GM12878 (cell line): ENCODE data around the gene EBF3. TPM values are rescaled to one million over a fixed set of nuclear protein-coding genes. Genes with fewer than 3 reads are reported as not detected.

Experiments used
- ATAC-seq: fragments of 200-7000 bp; cut with Tn5 transposase; 3 replicates; pipeline ENCODE4 v1.9.1; 2020; ENCODE audit warnings: mild to moderate bottlenecking, moderate library complexity
- BruUV-seq: library from RNA; stranded (reverse); fragments of 400-500 nt; replicated peaks from 2 replicates; lab custom pipeline; 2021; lab: Mats Ljungman, UMichigan
- CTCF ChIA-PET: fragments of 300-600 bp; sonication (Branson Sonifier 250); formaldehyde crosslinking; extraction: SDS; loops from one replicate; lab custom pipeline; 2021; ENCODE audit warnings: inconsistent platforms; lab: Yijun Ruan, JAX
- POLR2A ChIA-PET: fragments of 350-600 bp; formaldehyde crosslinking; extraction: SDS; loops from one replicate; lab custom pipeline; 2021; ENCODE audit warnings: inconsistent platforms; lab: Charles Lee
- RAD21 ChIA-PET: fragments of 300-600 bp; sonication (Branson Sonifier 250); formaldehyde crosslinking; loops from one replicate; lab custom pipeline; 2023; ENCODE audit warnings: antibody characterized with exemption; ENCODE audit not compliant: unreplicated experiment; lab: Charles Lee
- SMC1A ChIA-PET: fragments of 300-600 bp; sonication (Branson Sonifier 250); formaldehyde crosslinking; loops from one replicate; lab custom pipeline; 2023; ENCODE audit not compliant: unreplicated experiment, uncharacterized antibody; lab: Charles Lee
- DNase-seq: peaks from one replicate; pipeline ENCODE4 v3.0.0-alpha.2; 2011; ENCODE audit warnings: low read depth, low spot score
- FAIRE-seq: peaks from 3 replicates; lab custom pipeline; 2011; peaks lifted over from hg19 to GRCh38; lab: Jason Lieb, UNC
- H2AFZ ChIP-seq: 2 replicates; pipeline ENCODE4 v1.6.0; 2011; ENCODE audit warnings: low read depth, low read length, control low read depth; ENCODE audit not compliant: control insufficient read depth
- H3K27ac ChIP-seq: 2 replicates; pipeline ENCODE4 v1.5.1; 2011; ENCODE audit warnings: control low read depth; ENCODE audit not compliant: control insufficient read depth, insufficient read depth
- H3K27me3 ChIP-seq, 2 experiments: replicated peaks in 1 of 2; 2 replicates each; pipeline versions ENCODE4 v1.6.0 to v1.6.1; 2011; ENCODE audit warnings: low read length in 1 of 2; ENCODE audit not compliant: control insufficient read depth in 2 of 2, insufficient read depth in 2 of 2
- H3K36me3 ChIP-seq, 2 experiments: 2 replicates each; pipeline ENCODE4 v1.5.1; 2011; ENCODE audit warnings: low read length in 1 of 2; ENCODE audit not compliant: control insufficient read depth in 2 of 2, insufficient read depth in 2 of 2
- H3K4me1 ChIP-seq: 2 replicates; pipeline ENCODE4 v1.6.1; 2011; ENCODE audit warnings: mild to moderate bottlenecking, low read length, moderate library complexity, mixed read lengths; ENCODE audit not compliant: control insufficient read depth, insufficient read depth
- H3K4me2 ChIP-seq: 2 replicates; pipeline ENCODE4 v1.6.0; 2011; ENCODE audit warnings: control low read depth; ENCODE audit not compliant: control insufficient read depth, insufficient read depth
- H3K4me3 ChIP-seq: fragments of 200-600 bp; sonication (generic); 2 replicates; pipeline ENCODE4 v1.5.1; 2016
- H3K79me2 ChIP-seq: 2 replicates; pipeline ENCODE4 v1.6.0; 2011; ENCODE audit warnings: low read length; ENCODE audit not compliant: control insufficient read depth, insufficient read depth
- H3K9ac ChIP-seq: 2 replicates; pipeline ENCODE4 v1.8.0; 2011; ENCODE audit warnings: low read length, control low read depth, mixed read lengths; ENCODE audit not compliant: control insufficient read depth, insufficient read depth
- H3K9me3 ChIP-seq: replicated peaks from 3 replicates; pipeline ENCODE4 v1.5.1; 2011; ENCODE audit warnings: mild to moderate bottlenecking, low read length; ENCODE audit not compliant: control insufficient read depth, insufficient read depth
- H4K20me1 ChIP-seq: 2 replicates; pipeline ENCODE4 v1.6.0; 2011; ENCODE audit not compliant: control insufficient read depth, insufficient read depth
- CBX3 ChIP-seq: fragments of 200-600 bp; sonication (generic); IDR thresholded peaks from 2 replicates; pipeline ENCODE4 v1.6.1; 2016; ENCODE audit warnings: low read depth, borderline replicate concordance
- E2F8 ChIP-seq: fragments of 450-650 bp; IDR thresholded peaks from 2 replicates; pipeline ENCODE4 v1.6.1; 2018; ENCODE audit warnings: mild to moderate bottlenecking, low read depth, moderate library complexity; ENCODE audit not compliant: partially characterized antibody
- ETV6 ChIP-seq, 2 experiments: fragments of 450-650 bp in 1 of 2; IDR thresholded peaks in 1 of 2; conservative IDR thresholded peaks in 1 of 2; 2 replicates each; pipeline ENCODE4 v1.6.1; 2014; ENCODE audit warnings: antibody characterized with exemption in 1 of 2, borderline replicate concordance in 1 of 2, low read depth in 1 of 2, mild to moderate bottlenecking in 1 of 2, moderate library complexity in 1 of 2
- PBX3 ChIP-seq: IDR thresholded peaks from 2 replicates; pipeline ENCODE4 v1.6.1; 2011; ENCODE audit warnings: mild to moderate bottlenecking, low read depth, low read length, moderate library complexity; ENCODE audit not compliant: insufficient replicate concordance
- SIX5 ChIP-seq: IDR thresholded peaks from 2 replicates; pipeline ENCODE4 v1.6.1; 2011; ENCODE audit warnings: mild to moderate bottlenecking, low read depth, low read length, moderate library complexity; ENCODE audit not compliant: severe bottlenecking
- SMAD5 ChIP-seq: IDR thresholded peaks from 2 replicates; pipeline ENCODE4 v1.6.1; 2016; ENCODE audit warnings: antibody characterized with exemption, low read depth
- SP1 ChIP-seq: IDR thresholded peaks from one replicate; pipeline ENCODE4 v1.6.1; 2011; ENCODE audit warnings: low read depth, low read length
- ZNF207 ChIP-seq: fragments of 450-650 bp; IDR thresholded peaks from 2 replicates; pipeline ENCODE4 v1.6.1; 2014; ENCODE audit warnings: antibody characterized with exemption, mild to moderate bottlenecking, borderline replicate concordance
- WGBS: methylation state at CpG from one replicate; pipeline ENCODE4 v1.1.6; 2016; ENCODE audit warnings: low lambda C conversion rate; ENCODE audit not compliant: insufficient replicate concordance, insufficient coverage; ENCODE audit errors: missing lambda C conversion rate; 5-methylcytosine and 5-hydroxymethylcytosine counted together
- in situ Hi-C: fragments of 300-500 bp; cut with MboI; formaldehyde crosslinking; loops from 9 replicates; pipeline ENCODE4 v1.14.3; 2018; ENCODE audit warnings: mixed read lengths
- intact Hi-C: fragments of 100-400 bp; cut with micrococcal nuclease; formaldehyde crosslinking; loops from one replicate; pipeline ENCODE4 v1.14.2; 2022; ENCODE audit not compliant: unreplicated experiment
- polyA plus RNA-seq, 11 experiments: library from polyadenylated mRNA; depleted of rRNA in 4 of 11; unstranded in 6 of 11; stranded (reverse) in 5 of 11; fragments of >200 nt; fragmentation: Nextera tagmentation in 4 of 11; fragmentation: Illumina TruSeq in 1 of 11; extraction: Ambion mirVana in 4 of 11; extraction: Trizol in 1 of 11; gene quantifications; 1 replicate in 1 of 11; 2 replicates in 10 of 11; pipeline versions ENCODE4 v1.2.1 to v1.2.3, GENCODE V29; 2011 to 2016; ENCODE audit warnings: inconsistent platforms in 2 of 11, missing spikeins in 2 of 11, low read depth in 1 of 11
- total RNA-seq, 4 experiments: library from RNA; depleted of rRNA in 3 of 4; stranded (reverse); fragments of >200 nt in 3 of 4; fragmentation: Illumina TruSeq in 1 of 4; extraction: Trizol in 1 of 4; gene quantifications; 2 replicates each; pipeline versions ENCODE4 v1.2.1 to v1.2.3, GENCODE V29; 2013 to 2021

Gene EBF3
- total and polyA plus RNA-seq, 10 of the 15 experiments (the other 5 are each of a cell fraction or from before 2014, with no cell fraction given), result not detected

GRCh38 chr10:129843131-129843541 is 120.9 kb downstream of the EBF3 start:
- no peaks in the 10 kb centered on the region for H4K20me1 ChIP-seq
- WGBS, result 67% methylated on average over 22 of the region's 22 CpGs
- CTCF ChIA-PET, result no interaction called here
- H3K4me3 ChIP-seq, result no peak overlapping the region
- H3K9me3 ChIP-seq, result no peaks in the 10 kb centered on the region
- no peaks in the 10 kb centered on the region for H3K4me1 ChIP-seq
- SMC1A ChIA-PET, result no interaction called here
- RAD21 ChIA-PET, result no interaction called here
- in situ Hi-C loops (no loop called here), intact Hi-C loops (no loop called here)
- POLR2A ChIA-PET, result no interaction called here
- H3K9ac ChIP-seq, result no peak overlapping the region
- H3K27ac ChIP-seq, result no peak overlapping the region
- no peaks in the 10 kb centered on the region for H3K27me3 ChIP-seq
- no peaks in the 10 kb centered on the region for H3K79me2 ChIP-seq
- no TSS peak for BruUV-seq
- TF ChIP-seq PBX3 (no peak), ETV6 (conservative IDR thresholded peaks at IDR 0.05 in 1 of 2, IDR thresholded peaks at IDR 0.05 in 1 of 2; ENCODE audit: borderline replicate concordance in 1 of 2, low read depth in 1 of 2) (no peak), CBX3 (no peak), SIX5 (no peak), SP1 (no peak), SMAD5 (no peak), E2F8 (no peak), ZNF207 (no peak)
- FAIRE-seq (no peak), DNase-seq (no peak), ATAC-seq (no peak)
- H3K4me2 ChIP-seq, result no peak overlapping the region
- H3K36me3 ChIP-seq, result no peaks in the 10 kb centered on the region
- no peak overlapping the region for H2AFZ ChIP-seq
